Measurements from ENCODE around the gene SLC6A13.

DNA sequence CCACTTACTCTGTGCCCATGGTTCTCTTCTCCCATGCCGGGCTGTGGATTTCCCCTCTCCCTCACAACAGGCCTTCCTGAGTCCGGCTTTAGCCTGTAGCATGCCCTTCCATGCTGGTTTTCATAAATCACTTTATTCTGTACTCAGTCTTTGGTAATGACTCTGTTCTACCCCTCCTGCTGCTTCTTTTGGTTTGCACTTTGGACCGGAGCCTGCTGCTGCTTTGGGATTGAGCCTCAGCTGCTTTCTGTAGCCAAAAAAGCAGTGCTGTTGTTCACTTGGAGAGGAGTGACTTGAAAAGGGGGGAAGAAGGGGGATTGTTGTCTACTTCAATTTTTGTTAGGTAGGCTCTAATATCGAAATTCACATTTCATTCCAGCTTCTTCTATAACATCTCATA lies 8.5 kb upstream of the SLC6A13 start:
- TF ChIP-seq CTCF (IDR thresholded peaks at IDR 0.05; ENCODE audit: extremely low read depth in 1 of 2, insufficient read depth in 1 of 2, low read depth in 1 of 2, low read length in 2 of 2), result no peak
- no peak for TF ChIP-seq EZH2 (IDR thresholded peaks at IDR 0.05; ENCODE audit: borderline replicate concordance, low read depth, low read length, severe bottlenecking)
- TF ChIP-seq POLR2AphosphoS5 (IDR thresholded peaks at IDR 0.05; ENCODE audit: insufficient read depth, low read depth, low read length), result no peak
- TF ChIP-seq POLR2A (IDR thresholded peaks at IDR 0.05; ENCODE audit: low read depth, low read length), result no peak
- TF ChIP-seq, protein P1, sequence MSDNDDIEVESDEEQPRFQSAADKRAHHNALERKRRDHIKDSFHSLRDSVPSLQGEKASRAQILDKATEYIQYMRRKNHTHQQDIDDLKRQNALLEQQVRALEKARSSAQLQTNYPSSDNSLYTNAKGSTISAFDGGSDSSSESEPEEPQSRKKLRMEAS (IDR thresholded peaks at IDR 0.05; ENCODE audit: insufficient read depth, insufficient read length), result no peak
- no peak for TF ChIP-seq JUN (IDR thresholded peaks at IDR 0.05; ENCODE audit: borderline replicate concordance, insufficient read depth, insufficient read length, low read depth)
- no peak for TF ChIP-seq FOS (IDR thresholded peaks at IDR 0.05; ENCODE audit: borderline replicate concordance, insufficient read depth, low read length)

Data from endothelial cell of umbilical vein (primary cell).